ENCODE measurements around the gene DPT.

GRCh38 chr1:168692472-168692871, 36.5 kb downstream of the DPT start:
- TF ChIP-seq POLR2A (IDR thresholded peaks at IDR 0.05) (no peak), CTCF (IDR thresholded peaks at IDR 0.05) (no peak)

Measured in testis (tissue), 2 donors.